Stimulated activated CD8-positive, alpha-beta memory T cell treated with anti-CD3 and anti-CD28 coated beads, Interleukin-12 subunit alpha, Interleukin-12 subunit beta, amount 100 ng/mL, for 4 hours (primary cell): Measurements from ENCODE around the gene RAD9A.
"Not testable (repeated sequence)": the region's sequence is repeated elsewhere in the genome, so short reads cannot be mapped to it uniquely, and the experiment has no call there.

Experiments used
- DNase-seq: peaks from one replicate; pipeline ENCODE4 v3.0.0-alpha.2; 2020; ENCODE audit warnings: low read depth

Gene RAD9A

GRCh38 chr11:67397536-67397935 is 5.8 kb downstream of the RAD9A start:
- no peak for DNase-seq

- DNase-seq = no peak
Measured at GRCh38 chr11:67397986-67398660, 6.3 kb downstream of the RAD9A start.

DNA sequence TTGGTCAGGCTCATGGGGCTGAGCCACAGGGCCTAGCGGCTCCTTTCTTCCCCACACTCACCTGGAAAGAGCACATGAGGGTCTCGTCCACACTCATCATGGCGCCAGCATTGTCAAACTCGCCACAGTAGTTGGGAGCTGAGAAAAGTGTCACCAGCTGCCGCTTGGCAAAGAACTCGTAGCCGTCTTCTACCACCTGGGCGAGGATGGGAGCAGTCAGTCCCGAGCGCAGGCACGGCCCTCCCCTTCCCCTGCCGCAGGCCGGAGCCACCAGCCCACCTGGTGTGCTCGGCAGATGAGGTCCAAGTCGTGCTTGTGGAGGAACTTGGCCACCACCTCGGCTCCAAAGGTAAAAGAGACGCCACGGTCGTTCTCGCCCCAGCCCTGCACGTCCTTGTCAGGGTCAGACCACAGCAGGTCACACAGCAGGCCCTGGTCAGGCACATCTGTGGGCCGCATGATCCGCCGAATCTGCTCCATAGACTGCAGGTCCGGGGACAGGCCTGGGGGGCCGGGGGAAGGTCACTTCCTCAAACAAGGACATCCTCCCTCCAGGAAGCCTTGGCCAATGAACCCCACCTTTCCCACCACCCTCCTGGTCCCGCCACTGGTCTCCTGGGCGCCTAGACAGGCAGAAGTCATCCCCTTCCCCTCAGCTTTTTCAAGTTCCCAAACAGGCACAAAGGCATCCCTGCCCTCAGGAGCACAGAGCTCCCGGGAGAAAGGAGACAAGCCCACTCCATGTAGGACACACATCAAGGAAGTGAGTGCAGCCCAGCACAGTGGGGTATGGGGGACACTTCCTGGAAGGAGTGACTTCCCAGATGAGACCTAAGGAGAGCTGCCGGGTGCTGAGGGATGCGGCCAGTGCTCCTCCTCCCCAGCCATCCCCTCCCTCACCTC is 7.1 kb downstream of the RAD9A start:
- DNase-seq = no peak

DNA sequence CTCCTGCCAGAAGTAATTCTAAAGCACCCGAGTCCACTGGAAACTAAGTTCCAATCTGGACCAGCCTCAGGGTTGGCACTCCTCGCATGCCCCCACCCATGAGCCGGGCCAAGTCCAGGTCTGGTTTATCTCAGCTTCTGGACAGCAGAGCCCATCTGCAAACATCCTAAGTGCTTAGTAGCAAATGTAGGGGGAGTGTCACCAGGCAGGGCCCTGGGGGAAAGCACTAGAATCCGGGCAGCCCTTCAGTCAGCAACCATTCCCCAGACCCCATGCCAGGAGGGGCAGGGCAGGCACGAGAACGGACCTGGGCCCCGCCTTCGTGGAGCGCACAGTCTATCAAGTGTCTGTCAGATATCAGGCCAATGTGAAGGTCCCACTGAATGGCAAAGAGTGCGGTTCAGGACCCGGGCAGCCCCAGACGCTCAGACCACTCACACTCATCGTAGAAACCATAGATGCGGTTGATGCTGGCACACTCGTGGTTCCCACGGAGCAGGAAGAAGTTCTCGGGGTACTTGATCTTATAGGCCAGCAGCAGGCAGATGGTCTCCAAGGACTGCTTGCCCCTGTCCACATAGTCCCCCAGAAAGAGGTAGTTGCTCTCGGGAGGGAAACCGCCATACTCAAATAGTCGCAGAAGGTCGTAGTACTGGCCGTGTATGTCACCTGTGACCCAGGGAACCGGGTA is 8.6 kb downstream of the RAD9A start:
- DNase-seq = no peak

- no peak for DNase-seq
Measured at GRCh38 chr11:67400942-67401494, 9.2 kb downstream of the RAD9A start.

- peak; percentile 88 for DNase-seq
Measured at GRCh38 chr11:67401495-67402191, 9.9 kb downstream of the RAD9A start, which contains the start of gene PPP1CA. TSS of gene PPP1CA (minus strand) at chr11:67401858. CDS start at chr11:67401782, 76 bp downstream.

DNA sequence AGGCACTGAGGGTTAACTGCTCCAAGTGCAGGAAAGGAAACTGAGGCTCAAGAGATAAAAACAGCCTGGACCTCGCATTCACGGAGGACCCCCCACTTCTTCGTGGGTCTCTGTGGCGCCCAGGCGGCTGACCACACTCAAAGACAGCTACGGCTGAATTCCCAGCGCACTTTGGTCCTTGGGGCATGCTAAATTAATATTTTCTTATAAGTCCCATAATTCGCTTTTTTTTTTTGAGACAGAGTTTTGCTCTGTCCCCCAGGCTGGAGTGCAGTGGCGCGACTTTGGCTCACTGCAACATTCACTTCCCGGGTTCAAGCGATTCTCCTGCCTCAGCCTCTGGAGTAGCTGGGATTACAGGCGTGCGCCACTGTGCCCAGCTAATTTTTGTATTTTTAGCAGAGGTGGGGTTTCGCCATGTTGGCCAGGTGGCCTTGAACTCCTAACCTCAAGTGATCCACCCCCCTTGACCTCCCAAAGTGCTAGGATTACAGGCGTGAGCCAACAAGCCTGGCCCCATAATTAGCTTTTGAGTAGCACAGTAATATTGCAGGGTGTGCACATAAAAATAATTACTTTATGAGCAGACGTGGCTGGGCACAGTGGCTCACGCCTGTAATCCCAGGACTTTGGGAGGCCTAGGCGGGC is 10.5 kb downstream of the RAD9A start:
- DNase-seq = not testable (repeated sequence)

GRCh38 chr11:67403085-67403484 is 11.3 kb downstream of the RAD9A start:
- not testable (repeated sequence) for DNase-seq

- peak; percentile 41 for DNase-seq
Measured at GRCh38 chr11:67404515-67405195, 12.9 kb downstream of the RAD9A start.

DNA sequence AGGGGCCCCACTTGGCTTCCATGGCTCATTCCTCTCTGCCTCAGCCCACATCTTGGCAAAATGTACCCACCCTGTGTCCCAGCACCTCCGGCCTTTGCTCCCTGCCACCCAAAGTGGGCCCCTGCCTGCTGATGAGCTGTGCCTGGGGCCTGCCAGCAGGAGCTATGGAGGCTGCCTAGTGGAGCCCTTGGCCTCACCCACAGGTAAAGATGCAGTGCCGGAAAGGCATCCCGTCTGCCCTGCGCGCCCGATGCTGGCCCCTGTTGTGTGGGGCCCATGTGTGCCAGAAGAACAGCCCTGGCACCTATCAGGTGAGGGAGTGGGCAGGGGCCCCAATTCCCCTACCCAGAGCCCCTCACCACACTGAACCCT is 13.4 kb downstream of the RAD9A start:
- no peak for DNase-seq

DNA sequence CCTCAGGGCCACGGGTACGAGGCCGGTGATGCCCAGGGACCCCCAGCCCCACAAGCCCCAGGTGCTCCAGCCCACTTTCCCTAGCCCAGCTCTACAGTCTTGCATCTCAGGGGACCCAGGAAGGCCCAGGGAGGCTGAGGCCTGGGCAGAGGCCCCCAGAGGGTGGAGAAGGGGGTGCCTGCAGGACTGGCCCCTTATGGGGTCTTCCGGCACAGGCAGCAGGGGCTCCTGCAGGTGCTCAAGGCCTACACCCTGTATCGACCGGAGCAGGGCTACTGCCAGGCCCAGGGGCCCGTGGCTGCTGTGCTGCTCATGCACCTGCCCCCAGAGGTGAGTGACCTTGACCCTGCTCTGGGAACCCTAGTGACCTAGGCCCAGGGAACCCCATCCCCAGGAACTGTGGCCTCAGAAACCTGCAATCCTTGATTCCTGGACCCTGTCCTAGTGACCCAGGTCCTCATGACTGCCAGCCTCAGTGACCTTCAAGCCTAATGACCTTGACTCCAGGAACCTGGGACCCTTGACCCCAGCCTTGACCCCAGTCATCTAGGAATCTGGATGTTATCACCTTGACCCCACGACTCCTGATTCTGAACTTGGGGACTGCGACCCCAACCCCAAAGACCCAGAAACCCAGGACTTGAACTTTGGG is 14.0 kb downstream of the RAD9A start:
- DNase-seq = no peak

GRCh38 chr11:67406420-67406968 is 14.7 kb downstream of the RAD9A start:
- no peak for DNase-seq

DNA sequence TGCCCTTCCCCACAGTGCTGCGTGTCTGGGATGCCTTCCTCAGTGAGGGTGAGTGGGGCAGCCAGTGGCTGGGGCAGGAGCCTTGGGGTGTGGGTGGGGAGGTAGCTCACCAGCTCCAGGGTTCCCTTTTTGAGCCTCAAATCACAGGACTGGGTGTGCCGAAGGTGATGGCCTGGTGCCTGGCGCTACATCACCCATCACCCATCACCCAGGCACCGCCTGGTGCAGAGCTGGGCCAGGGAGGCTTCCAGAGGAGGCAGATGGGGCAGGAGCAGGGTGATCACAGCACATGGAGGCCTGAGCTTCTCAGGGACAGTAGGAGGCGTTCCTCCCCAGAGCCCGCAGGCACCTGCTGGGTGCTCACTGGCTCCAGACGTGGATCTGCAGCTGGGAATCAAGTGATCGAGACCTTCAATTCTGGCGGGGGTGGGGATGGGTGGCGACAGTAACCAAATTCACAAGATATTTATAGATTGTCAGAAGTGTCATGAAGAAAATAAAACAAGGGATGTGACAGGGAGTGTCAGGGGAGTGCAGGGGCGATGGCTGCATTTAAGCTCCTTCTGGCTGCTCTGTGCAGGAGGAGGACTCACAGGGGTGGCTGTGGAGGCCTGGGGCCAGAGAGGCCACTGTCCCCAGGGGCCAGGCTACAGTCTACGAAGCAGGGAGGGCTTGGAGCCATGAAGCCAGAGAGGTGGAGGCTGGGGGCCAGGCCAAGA is 15.3 kb downstream of the RAD9A start:
- no peak for DNase-seq

DNA sequence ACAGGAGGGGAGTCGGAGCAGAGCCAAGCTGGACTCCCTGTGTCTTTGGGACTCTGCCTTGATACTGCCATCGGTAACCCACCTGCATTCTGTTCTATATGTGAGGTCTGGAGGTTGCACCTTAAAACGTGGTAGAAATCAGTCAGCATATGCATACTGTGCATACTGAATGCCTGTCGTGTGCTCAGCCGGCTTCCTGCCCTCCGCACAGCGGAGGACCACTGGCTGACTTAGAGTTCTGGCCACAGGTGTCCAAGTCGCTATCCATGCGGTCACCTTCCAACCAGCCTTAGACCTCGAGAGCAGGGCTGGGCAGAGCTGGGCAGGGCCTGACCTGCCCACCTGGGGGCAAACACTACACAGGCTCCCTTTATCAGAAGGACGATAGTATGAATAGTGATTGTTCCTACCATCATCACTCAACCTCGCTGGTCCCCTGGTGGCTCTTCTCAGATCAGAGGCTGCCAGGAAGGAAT is 15.9 kb downstream of the RAD9A start:
- DNase-seq = no peak

- DNase-seq = no peak
Measured at GRCh38 chr11:67408437-67409200, 16.8 kb downstream of the RAD9A start.

GRCh38 chr11:67409261-67409666 is 17.5 kb downstream of the RAD9A start:
- DNase-seq = peak; percentile 39

DNA sequence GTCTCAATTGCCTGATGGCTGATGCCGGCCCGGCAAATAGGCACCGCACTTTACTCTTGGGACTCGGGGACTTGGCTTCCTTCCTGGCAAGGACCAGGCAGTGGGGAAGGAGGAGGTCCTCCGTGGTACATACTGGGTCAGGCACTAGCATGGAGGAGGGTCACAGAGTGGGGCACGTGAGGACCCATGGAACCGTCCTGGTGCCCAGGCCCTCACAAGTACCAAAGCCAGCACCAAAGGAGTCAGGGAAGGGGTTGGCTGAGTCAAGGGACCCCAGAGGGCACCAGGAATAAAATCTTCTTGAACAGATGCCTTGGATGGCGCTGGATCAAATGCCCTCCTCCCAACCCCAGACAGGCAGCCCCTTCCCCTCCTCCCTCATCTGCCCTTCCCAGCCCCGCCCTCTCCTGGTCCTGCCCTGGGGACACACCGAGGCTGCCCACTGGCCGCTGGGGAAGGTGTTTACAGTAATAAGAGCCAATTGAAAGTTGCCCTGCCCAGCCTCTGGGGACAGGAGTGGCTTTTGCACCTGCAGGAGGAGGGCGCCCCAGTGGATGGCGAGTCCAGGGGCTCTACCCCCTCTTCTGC is 18.1 kb downstream of the RAD9A start:
- no peak for DNase-seq

GRCh38 chr11:67410369-67410831 is 18.6 kb downstream of the RAD9A start:
- DNase-seq = no peak
